ENCODE results near the gene MAP3K15.
"Not testable (repeated sequence)": the region's sequence is repeated elsewhere in the genome, so short reads cannot be mapped to it uniquely, and the experiment has no call there.

The MAP3K15 gene

GRCh38 chrX:19517965-19518364 is 2.7 kb upstream of the MAP3K15 start:
- no peak for DNase-seq

GRCh38 chrX:19515615-19516105 is 352 bp upstream of the MAP3K15 start:
- no peak for DNase-seq

DNA sequence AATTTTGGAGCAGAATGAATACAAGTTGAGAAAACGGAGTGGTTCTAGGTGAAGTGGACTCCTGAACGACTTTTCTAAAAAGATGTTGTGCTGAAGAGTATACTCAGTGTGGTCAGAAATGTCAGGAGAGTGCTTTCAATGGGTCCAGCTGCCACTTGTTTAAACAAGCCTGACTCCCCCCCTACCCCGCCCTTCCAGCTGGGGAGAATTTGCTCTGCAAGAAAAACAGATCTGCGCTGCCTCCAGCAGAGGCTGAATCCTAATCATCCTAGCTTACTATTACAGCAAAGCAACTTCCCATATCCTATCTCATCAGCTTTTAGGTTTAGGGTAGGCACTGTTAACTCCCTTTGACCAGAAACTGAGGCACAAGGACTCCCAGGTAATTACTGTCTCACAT is 1.9 kb downstream of the MAP3K15 start:
- no peak for DNase-seq

DNA sequence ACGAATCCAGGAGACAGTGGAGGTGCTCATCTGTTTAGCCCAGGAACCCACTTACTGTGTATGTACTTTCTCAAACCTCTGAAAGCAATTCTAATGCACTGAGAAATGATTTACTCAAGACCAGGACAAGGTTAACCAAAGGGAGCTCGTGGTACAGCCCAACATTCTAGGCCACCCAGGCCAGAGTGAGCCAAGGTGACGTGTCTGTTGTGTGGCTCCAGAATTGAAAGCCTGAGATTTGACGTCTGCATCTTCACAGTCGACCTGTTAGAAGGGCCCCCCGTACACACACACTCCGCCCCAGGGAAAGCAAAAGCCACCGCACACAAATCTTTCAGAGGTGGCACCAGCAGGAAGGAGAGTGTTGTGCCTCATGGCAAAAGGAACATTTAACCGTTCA is 2.3 kb downstream of the MAP3K15 start:
- no peak for DNase-seq

- DNase-seq = no peak
Observed at GRCh38 chrX:19512359-19512758, 2.9 kb downstream of the MAP3K15 start.

- DNase-seq = not testable (repeated sequence)
Observed at GRCh38 chrX:19511796-19512195, 3.5 kb downstream of the MAP3K15 start.

DNA sequence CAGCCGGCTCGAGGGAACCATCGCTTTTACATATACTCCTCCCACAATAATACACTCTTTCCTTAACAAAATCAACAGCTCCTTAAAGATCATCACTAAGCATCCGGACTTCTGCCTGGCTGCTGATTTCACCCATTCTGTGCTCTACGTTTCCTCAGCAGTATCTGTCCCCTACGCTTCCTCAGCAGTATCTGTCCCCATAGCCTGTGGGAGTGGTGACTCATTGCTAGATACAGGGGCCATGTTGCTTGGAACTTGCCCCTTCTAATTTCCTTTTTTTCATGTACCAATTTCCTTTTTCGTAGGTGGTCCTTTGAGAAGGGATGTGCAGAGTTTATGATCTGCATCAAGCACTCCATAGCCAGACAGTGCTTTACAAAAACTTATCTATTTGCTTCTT is 18.6 kb downstream of the MAP3K15 start:
- DNase-seq = no peak

GRCh38 chrX:19487520-19488200 is 27.6 kb downstream of the MAP3K15 start:
- DNase-seq = no peak

DNA sequence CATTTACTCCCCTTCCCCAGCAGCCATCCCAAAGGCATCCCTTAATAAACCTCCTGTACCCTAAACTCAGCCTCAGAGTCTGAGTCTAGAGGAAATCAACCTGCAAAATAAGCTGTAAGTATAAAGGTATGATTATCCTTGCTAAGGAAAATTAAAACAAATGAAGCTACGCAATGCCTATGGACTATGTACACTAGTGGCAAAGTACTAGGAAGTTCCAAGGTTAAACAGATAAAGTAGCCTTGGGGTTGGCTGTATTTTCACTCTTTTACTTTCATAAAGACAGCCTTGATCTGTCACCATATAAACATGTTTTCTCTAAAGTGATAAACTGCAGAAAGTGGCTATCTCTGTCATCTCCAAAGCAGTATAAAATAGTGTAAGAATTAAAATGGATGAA is 35.9 kb downstream of the MAP3K15 start:
- no peak for DNase-seq

- DNase-seq = not testable (repeated sequence)
Observed at GRCh38 chrX:19468383-19468782, 46.9 kb downstream of the MAP3K15 start.

DNA sequence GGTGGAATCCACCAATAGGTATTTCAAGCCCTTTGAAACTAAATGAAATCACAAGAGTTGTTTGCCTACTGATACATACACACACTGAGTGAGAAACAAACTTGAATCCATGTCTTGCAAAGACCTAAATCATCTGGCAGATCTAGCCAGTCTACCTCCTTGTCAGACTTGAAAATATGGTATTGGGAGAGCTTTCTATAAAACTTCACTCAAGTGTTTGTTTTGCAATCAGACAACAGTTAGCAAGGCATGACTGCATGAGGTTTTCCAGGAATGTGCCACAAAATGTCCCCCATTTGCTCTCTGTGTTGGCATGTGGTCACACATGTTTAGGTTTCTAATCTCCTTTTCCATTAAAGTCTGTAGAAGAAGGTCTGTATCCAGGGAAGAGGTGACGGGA is 52.4 kb downstream of the MAP3K15 start:
- DNase-seq = no peak

DNA sequence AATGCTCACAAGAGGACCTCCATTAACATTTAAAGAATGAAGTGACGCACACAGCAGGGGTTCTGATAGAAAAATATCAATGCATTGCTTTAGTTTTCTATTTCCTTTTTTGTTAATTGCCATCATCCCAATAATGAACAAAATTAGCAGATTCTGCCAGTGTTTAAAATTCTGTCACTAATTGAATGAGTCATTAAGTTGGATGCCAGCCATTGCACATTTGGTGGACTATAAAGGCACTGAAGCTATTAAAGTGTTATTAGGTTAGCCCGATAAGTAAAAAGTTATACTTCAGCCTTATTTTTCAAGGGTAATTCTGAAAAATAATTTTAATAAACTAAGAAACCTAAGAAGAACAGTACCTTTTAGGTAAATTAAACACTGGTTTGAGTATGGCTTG is 53.1 kb downstream of the MAP3K15 start:
- no peak for DNase-seq

DNA sequence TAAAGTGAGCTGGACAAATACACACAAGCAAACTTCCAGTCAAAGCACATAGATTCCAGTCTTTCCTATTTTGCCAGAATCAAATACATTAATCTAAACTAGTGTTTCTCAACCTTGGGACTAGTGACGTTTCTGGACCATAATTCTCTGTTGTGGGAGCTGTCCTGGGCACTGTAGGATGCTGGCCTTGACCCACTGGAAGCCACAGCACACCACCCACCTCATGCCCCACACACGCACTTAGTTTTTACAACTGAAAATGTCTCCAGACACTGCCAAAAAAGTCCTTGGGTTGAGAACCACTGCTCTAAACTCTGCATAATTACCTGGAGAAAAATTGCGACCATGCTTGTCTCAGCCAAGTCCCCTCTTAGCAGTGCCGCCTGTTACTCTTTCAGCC is 57.6 kb downstream of the MAP3K15 start:
- DNase-seq = no peak

- DNase-seq = no peak
Observed at GRCh38 chrX:19448077-19448476, 67.2 kb downstream of the MAP3K15 start.

GRCh38 chrX:19446397-19446796 is 68.9 kb downstream of the MAP3K15 start:
- DNase-seq = no peak

GRCh38 chrX:19445772-19446171 is 69.5 kb downstream of the MAP3K15 start:
- DNase-seq = not testable (repeated sequence)

DNA sequence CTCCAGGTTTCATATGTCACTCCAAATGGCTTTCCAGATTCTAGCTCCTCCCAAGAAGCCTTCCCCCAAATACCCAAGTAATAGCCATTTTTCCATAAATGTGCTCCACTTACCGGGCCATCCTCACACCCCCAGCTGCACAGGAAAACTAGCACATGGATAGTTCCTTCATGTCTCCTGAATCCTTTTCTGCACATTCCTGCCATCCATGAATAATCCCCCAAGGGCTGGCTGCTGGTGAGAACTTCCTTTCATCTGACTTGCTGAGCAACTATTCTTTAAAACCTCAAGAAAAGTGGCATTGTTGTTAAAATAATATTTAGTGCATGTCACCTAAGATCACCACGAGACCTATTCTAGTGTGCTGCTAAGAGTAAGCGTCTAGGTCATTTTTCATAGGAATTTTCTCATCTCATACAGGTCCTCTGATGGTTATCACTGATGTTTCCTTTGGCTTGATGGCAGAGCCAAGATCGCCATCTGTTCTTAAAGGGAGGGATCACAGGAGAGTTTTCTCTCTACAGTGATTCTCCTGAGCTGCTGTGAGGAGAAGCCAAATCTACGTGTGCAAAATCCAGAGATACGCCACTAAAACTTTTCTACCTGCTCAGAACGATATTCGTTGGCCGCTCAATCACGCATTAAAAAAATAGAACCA is 71.3 kb downstream of the MAP3K15 start:
- no peak for DNase-seq

DNA sequence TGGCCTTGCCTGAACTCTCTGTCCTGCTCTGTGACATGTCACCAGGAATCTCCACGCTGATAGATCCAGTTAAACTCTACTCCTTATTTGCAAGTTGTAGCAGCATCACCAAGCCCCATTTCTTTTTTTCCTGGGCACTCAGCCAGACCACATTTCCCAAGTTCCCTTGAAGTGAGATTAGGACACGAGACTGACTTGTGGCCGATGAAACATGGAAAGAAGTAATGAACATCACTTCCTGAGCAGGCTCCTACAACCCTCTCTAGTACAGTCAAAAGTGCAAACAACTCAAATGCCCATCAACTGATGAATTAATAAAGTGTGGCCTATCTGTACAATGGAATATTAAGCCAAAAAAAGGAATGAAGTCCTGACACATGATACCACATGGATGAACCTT is 74.6 kb downstream of the MAP3K15 start:
- DNase-seq = no peak

DNA sequence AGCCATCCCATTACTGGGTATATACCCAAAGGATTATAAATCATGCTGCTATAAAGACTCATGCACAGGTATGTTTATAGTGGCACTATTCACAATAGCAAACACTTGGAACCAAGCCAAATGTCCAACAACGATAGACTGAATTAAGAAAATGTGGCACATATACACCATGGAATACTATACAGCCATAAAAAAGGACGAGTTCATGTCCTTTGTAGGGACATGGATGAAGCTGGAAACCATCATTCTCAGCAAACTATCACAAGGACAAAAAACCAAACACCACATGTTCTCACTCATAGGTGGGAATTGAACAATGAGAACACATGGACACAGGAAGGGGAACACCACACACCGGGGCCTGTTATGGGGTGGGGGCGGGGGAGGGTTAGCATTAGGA is 92.6 kb downstream of the MAP3K15 start:
- DNase-seq = not testable (repeated sequence)

DNA sequence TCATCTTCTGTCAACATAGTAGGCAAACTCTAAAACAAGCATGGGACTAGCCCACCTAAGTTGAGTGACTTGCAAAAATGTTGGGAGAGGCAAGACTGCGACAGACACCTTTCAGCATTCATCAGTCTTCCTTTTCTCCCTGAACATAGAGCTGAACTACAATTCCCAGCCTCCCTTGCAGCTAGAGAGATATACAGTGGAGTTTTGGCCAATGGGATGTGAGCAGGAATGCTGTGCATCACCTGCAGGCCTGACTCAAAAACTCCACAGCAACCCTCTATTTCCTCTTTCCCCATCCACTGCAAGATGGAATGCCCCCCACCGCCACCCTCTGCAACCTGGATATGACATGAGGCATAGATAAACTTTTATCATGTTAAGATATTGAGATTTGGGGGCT is 105.0 kb downstream of the MAP3K15 start:
- no peak for DNase-seq

- no peak for DNase-seq
Observed at GRCh38 chrX:19403696-19404095, 111.6 kb downstream of the MAP3K15 start.

- no peak for DNase-seq
Observed at GRCh38 chrX:19392703-19393102, 122.6 kb downstream of the MAP3K15 start.

GRCh38 chrX:19392078-19392477 is 123.2 kb downstream of the MAP3K15 start:
- no peak for DNase-seq

DNA sequence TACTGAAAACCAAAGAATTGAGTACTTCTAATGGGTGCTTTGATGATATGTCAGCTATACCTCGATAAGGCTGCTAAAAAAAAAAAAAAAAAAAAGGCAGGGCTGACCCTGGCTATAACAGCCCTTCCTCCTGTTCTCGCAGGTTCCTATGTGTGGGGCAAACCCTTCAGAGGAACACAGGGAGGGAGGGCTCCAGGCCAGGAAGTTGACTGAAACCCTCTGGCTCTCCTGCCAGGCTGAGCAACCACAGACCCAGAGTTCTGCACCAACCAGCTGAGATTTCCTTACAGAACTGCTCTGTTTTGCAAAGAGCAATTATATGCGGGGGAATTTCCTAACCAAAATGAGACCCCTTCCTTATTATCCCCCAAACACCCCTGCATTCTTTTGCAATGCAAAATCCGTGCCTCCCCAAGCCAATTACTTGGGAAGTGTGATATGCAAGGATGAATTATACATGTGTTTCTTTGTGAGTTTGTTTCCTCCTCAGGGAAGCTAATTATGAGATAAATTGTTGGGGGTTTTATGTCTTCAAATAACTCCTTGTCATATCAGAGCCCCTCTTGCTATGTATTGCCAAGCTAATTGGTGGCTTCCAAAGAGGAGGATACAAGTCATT is 126.0 kb downstream of the MAP3K15 start:
- DNase-seq = no peak
